ENCODE data around the gene RNF223. TPM values are rescaled to one million over a fixed set of nuclear protein-coding genes. Genes with fewer than 3 reads are reported as not detected.

RNF223 gene
- total and polyA plus RNA-seq, 2 experiments from 2014 or later = not detected

DNA sequence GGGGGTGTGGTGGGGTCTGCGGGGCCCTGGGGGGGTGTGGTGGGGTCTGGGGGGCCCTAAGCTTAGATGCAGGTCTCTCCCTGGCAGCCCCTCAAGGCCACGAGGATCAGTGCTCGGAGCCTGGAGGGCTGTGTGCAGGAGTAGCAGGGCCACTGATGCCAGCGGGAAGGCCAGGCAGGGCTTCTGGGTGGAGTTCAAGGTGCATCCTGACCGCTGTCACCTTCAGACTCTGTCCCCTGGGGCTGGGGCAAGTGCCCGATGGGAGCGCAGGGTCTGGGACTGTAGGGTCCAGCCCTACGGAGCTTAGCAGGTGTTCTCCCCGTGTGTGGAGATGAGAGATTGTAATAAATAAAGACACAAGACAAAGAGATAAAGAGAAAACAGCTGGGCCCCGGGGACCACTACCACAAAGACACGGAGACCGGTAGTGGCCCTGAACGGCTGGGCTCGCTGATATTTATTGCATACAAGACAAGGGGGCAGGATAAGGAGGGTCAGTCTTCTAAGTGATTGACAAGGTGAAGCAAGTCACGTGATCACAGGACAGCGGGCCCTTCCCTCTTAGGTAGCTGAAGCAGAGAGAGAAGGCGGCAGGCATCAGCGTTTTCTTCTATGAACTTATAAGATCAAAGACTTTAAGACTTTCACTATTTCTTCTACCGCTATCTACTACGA, 8.7 kb downstream of the RNF223 start:
- H3K79me2 ChIP-seq (ENCODE audit: insufficient read depth) = no peaks in the 10 kb centered on the region
- no peak overlapping the region for H3K4me3 ChIP-seq
- no peaks in the 10 kb centered on the region for H3K4me1 ChIP-seq (ENCODE audit: insufficient read depth)
- H3K9me2 ChIP-seq (ENCODE audit: insufficient read depth) = no peaks in the 10 kb centered on the region
- no peak overlapping the region for H3K27ac ChIP-seq
- H3F3A ChIP-seq (ENCODE audit: insufficient read depth) = no peaks in the 10 kb centered on the region
- TF ChIP-seq EZH2 (IDR thresholded peaks at IDR 0.05; ENCODE audit: insufficient read depth, poor library complexity, severe bottlenecking) (no peak), EZH2phosphoT487 (IDR thresholded peaks at IDR 0.05; ENCODE audit: insufficient read depth, low read depth) (no peak)
- in situ Hi-C loops (cut with MboI) = no loop called here
- H3K9ac ChIP-seq = no peak overlapping the region
- no peaks in the 10 kb centered on the region for H4K20me1 ChIP-seq (ENCODE audit: insufficient read depth)
- H2AFZ ChIP-seq = no peak overlapping the region
- no peak for DNase-seq
- H3K27me3 ChIP-seq (replicated peaks; ENCODE audit: insufficient read depth) = peaks cover 13% of the 10 kb centered on the region
- H3K4me2 ChIP-seq (ENCODE audit: unreplicated experiment) = no peak overlapping the region
- 59 to 63% methylated on average over 18 to 20 of the region's 20 CpGs for WGBS, 2 experiments (ENCODE audit: low coverage in 1 of 2, low lambda C conversion rate in 2 of 2, missing lambda C conversion rate in 2 of 2)
- no peaks in the 10 kb centered on the region for H3K36me3 ChIP-seq (ENCODE audit: low read depth)
- H3K9me3 ChIP-seq (ENCODE audit: low read depth) = no peaks in the 10 kb centered on the region

DNA sequence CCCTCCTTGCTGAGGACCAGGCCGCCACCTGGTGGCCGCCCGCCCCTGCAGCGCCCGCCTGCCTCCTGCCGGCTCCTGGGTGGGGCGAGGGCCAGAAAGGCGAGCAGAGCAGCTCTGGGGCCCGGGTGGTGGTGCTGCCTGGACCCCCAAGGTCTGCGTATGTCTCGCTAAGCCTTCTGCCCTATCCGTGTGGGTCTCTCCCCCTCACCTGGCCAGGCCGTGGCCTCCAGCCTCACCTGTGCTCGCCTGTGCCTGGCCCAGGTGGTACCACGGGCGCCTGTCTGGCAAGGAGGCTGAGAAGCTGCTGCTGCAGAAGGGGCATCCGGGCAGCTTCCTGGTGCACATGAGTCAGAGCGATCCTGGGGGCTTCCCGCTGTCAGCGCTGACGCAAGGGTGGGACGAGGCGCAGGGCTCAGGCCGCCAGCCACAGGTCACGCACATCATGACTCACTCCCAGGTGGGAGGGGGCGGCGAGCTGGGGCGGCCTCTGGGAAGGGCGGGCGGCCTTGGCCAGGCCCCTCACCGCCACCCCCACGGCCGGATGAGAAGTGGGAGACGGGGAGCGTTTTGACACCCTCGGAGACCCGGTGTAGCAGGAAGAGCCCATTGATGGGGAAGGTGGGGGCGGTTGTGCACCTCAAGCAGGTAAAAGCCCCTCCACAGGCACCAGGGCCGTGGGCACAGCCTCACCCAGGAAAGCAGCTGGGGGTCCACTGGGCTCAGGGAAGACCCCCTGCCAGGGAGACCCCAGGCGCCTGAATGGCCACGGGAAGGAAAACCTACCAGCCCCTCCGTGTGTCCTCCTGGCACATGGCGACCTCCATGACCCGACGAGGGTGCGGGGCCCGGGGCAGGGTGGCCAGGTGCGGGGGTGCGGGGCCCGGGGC, 9.9 kb downstream of the RNF223 start:
- peak; percentile 75 for DNase-seq
- no peaks in the 10 kb centered on the region for H3K9me2 ChIP-seq (ENCODE audit: insufficient read depth)
- in situ Hi-C loops (cut with MboI) = no loop called here
- no peak overlapping the region for H2AFZ ChIP-seq
- H4K20me1 ChIP-seq (ENCODE audit: insufficient read depth) = no peaks in the 10 kb centered on the region
- H3K79me2 ChIP-seq (ENCODE audit: insufficient read depth) = no peaks in the 10 kb centered on the region
- no peaks in the 10 kb centered on the region for H3F3A ChIP-seq (ENCODE audit: insufficient read depth)
- WGBS, 2 experiments (ENCODE audit: low coverage in 1 of 2, low lambda C conversion rate in 2 of 2, missing lambda C conversion rate in 2 of 2) = 13 to 16% methylated on average over 35 to 50 of the region's 50 CpGs
- H3K36me3 ChIP-seq (ENCODE audit: low read depth) = no peaks in the 10 kb centered on the region
- no peak overlapping the region for H3K4me3 ChIP-seq
- no peak overlapping the region for H3K4me2 ChIP-seq (ENCODE audit: unreplicated experiment)
- no peak for TF ChIP-seq EZH2phosphoT487 (IDR thresholded peaks at IDR 0.05; ENCODE audit: insufficient read depth, low read depth)
- TF ChIP-seq EZH2 (IDR thresholded peaks at IDR 0.05; ENCODE audit: insufficient read depth, poor library complexity, severe bottlenecking) = no peak
- no peaks in the 10 kb centered on the region for H3K4me1 ChIP-seq (ENCODE audit: insufficient read depth)
- no peak overlapping the region for H3K27ac ChIP-seq
- H3K27me3 ChIP-seq (replicated peaks; ENCODE audit: insufficient read depth) = peaks cover 21% of the 10 kb centered on the region
- H3K9me3 ChIP-seq (ENCODE audit: low read depth) = no peaks in the 10 kb centered on the region
- H3K9ac ChIP-seq = no peak overlapping the region

DNA sequence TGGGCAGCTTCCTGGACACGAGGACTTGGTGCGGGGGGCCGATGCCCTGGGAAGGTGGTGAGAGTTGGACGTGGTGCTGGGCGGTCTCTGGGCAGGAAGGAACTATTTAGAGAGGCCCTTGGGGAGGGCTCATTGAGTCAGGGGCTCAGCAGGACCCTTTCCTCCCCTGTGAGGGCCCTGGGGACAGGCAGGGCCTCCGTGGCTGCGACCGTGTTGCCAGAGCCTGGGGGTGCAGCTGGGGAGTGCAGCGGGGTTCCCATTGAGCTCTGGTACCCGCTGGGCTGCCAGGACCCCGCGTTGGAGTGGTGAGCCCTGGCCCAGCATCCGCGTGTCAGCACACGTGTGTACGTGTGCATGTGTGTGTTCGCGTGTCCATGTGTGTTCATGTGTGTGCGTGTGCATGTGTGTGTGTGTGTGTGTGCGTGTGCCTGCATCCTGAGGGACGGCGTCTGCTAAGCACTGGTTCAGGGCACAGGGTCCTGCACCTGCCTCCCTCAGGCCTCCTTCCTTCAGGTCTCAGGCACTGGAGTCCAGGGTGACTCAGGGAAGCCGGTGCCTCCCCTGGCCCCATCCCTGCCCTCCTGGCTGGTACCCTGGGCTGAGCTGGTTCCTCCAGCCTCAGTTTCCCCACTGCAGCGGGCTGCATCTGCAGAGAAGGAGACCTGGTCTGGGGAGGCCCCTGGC, 10.7 kb downstream of the RNF223 start:
- Histone ChIP-seq H3K9me2 (ENCODE audit: insufficient read depth) (no peaks in the 10 kb centered on the region), H3K4me2 (ENCODE audit: unreplicated experiment) (no peak overlapping the region), H3K9ac (no peak overlapping the region), H3K36me3 (ENCODE audit: low read depth) (no peaks in the 10 kb centered on the region), H3K27me3 (replicated peaks; ENCODE audit: insufficient read depth) (peaks cover 21% of the 10 kb centered on the region), H3F3A (ENCODE audit: insufficient read depth) (no peaks in the 10 kb centered on the region), H3K9me3 (ENCODE audit: low read depth) (no peaks in the 10 kb centered on the region), H2AFZ (no peak overlapping the region), H3K4me1 (ENCODE audit: insufficient read depth) (no peaks in the 10 kb centered on the region), H3K27ac (no peak overlapping the region), H3K79me2 (ENCODE audit: insufficient read depth) (no peaks in the 10 kb centered on the region), H4K20me1 (ENCODE audit: insufficient read depth) (no peaks in the 10 kb centered on the region), H3K4me3 (no peak overlapping the region)
- 58 to 68% methylated on average over 16 to 24 of the region's 24 CpGs for WGBS, 2 experiments (ENCODE audit: low coverage in 1 of 2, low lambda C conversion rate in 2 of 2, missing lambda C conversion rate in 2 of 2)
- DNase-seq = no peak
- in situ Hi-C loops (cut with MboI) = no loop called here
- TF ChIP-seq EZH2phosphoT487 (IDR thresholded peaks at IDR 0.05; ENCODE audit: insufficient read depth, low read depth) = no peak

DNA sequence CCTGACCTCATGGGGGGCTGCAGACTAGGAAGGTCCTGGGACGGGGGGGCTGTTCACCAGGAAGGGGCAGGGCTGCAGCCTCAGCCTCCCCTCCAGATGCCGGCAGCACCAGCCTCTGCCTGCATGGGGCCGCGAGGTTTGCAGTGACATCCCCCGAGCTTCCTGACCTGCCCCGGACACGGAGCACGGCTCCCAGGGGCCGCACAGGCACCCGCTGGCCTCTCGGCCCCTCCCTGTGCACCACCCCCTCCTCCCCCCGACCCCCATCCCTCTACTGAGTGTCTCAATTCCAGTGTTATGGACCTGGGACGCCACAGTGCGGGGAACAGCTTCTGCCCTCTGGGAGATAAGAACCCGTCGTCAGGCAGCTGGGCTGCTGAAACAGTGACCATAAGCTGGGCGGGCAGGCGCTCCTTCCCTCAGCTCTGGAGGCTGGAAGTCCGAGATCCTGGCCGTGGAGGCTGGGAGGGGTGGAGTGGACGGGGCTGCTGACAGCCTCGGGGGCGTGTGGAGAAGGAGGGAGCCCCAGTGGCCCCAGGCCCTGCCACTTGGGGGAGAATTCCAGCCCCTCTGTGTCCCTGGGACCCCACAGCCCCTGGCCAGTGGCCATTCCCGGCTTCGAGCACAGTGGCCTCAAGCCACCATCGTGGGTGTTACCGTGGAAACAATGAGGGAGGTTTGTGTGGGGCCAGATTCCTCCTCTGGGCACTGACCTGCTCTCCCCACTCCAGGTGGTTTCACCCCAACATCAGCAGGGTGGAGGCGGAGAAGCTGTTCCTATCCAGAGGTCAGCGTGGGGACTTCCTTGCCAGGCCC, 11.6 kb downstream of the RNF223 start:
- Histone ChIP-seq H2AFZ (no peak overlapping the region), H3K27ac (no peak overlapping the region), H3K36me3 (ENCODE audit: low read depth) (no peaks in the 10 kb centered on the region), H3F3A (ENCODE audit: insufficient read depth) (no peaks in the 10 kb centered on the region), H3K27me3 (replicated peaks; ENCODE audit: insufficient read depth) (peaks cover 24% of the 10 kb centered on the region), H3K4me1 (ENCODE audit: insufficient read depth) (no peaks in the 10 kb centered on the region), H3K4me3 (no peak overlapping the region), H4K20me1 (ENCODE audit: insufficient read depth) (no peaks in the 10 kb centered on the region), H3K4me2 (ENCODE audit: unreplicated experiment) (no peak overlapping the region), H3K9ac (no peak overlapping the region), H3K9me3 (ENCODE audit: low read depth) (no peaks in the 10 kb centered on the region), H3K79me2 (ENCODE audit: insufficient read depth) (no peaks in the 10 kb centered on the region), H3K9me2 (ENCODE audit: insufficient read depth) (no peaks in the 10 kb centered on the region)
- TF ChIP-seq EZH2 (IDR thresholded peaks at IDR 0.05; ENCODE audit: insufficient read depth, poor library complexity, severe bottlenecking) = no peak
- no peak for TF ChIP-seq EZH2phosphoT487 (IDR thresholded peaks at IDR 0.05; ENCODE audit: insufficient read depth, low read depth)
- peak; percentile 29 for DNase-seq
- in situ Hi-C loops (cut with MboI) = no loop called here
- WGBS, 2 experiments (ENCODE audit: low coverage in 1 of 2, low lambda C conversion rate in 2 of 2, missing lambda C conversion rate in 2 of 2) = 25% methylated on average over 22 to 27 of the region's 29 CpGs
